IPS-15b (cell line): ENCODE measurements around the gene INO80E.

Experiments used
- H3K27me3 ChIP-seq: one replicate; pipeline ENCODE4 v1.6.1; 2013; ENCODE audit warnings: low read length; ENCODE audit not compliant: control insufficient read depth, insufficient read depth
- H3K36me3 ChIP-seq: one replicate; pipeline ENCODE4 v1.6.1; 2013; ENCODE audit warnings: low read length; ENCODE audit not compliant: control insufficient read depth, insufficient read depth
- H3K4me1 ChIP-seq: one replicate; pipeline ENCODE4 v1.6.1; 2013; ENCODE audit warnings: mild to moderate bottlenecking, low read length; ENCODE audit not compliant: control insufficient read depth, insufficient read depth
- H3K4me3 ChIP-seq: one replicate; pipeline ENCODE4 v1.5.1; 2013; ENCODE audit warnings: low read depth, low read length
- H3K9ac ChIP-seq: one replicate; pipeline ENCODE4 v1.6.1; 2013; ENCODE audit warnings: low read depth, mild to moderate bottlenecking, low read length
- H3K9me3 ChIP-seq: one replicate; pipeline ENCODE4 v1.6.1; 2013; ENCODE audit warnings: mild to moderate bottlenecking, low read length; ENCODE audit not compliant: control insufficient read depth, insufficient read depth

Gene INO80E

GRCh38 chr16:29963021-29963743 is 32.9 kb upstream of the INO80E start:
- H3K36me3 ChIP-seq = no peaks in the 10 kb centered on the region
- no peak overlapping the region for H3K4me3 ChIP-seq
- H3K4me1 ChIP-seq = peaks cover 4% of the 10 kb centered on the region
- no peak overlapping the region for H3K9ac ChIP-seq
- no peaks in the 10 kb centered on the region for H3K9me3 ChIP-seq
- H3K27me3 ChIP-seq = no peaks in the 10 kb centered on the region

DNA sequence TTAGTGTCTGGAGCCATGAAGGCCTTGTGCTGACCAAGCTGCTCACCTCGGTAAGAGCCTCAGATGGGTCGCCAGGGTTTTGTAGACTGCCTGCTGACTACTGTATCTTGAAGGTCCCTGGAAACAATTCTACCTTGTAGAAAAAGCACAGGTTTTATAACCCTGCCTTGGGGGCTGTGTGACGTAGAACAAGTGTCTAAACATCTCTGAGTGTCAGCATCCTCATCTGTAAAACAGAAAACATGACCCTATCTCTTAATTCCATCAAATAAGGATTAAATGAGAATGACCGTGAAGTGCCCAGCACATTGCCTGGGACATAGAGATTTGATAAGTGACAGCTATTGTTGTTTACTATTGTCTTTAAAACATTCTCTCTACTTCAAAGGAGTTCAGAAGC is 27.8 kb upstream of the INO80E start:
- no peak overlapping the region for H3K9ac ChIP-seq
- H3K4me3 ChIP-seq = no peak overlapping the region
- H3K36me3 ChIP-seq = peaks cover 4% of the 10 kb centered on the region
- H3K4me1 ChIP-seq = no peaks in the 10 kb centered on the region
- peaks cover 9% of the 10 kb centered on the region for H3K9me3 ChIP-seq
- H3K27me3 ChIP-seq = peaks cover 12% of the 10 kb centered on the region

DNA sequence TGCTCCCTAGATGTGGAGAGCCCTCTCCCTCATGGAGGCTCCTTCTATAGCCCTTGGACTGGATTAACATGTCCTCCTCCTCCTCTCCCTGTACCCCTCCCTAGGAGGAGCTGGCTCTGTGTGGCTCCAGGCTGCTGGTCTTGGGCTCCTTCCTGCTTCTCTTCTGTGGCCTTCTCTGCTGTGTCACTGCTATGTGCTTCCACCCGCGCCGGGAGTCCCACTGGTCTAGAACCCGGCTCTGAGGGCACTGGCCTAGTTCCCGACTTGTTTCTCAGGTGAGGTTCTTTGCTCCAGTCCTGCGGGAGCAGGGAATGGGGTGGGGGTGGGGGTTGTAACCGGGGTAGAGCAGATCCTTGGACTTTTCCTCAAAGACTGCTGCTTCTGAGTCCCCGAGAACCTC is 24.7 kb upstream of the INO80E start:
- H3K9ac ChIP-seq = no peak overlapping the region
- peaks cover 12% of the 10 kb centered on the region for H3K27me3 ChIP-seq
- peaks cover 4% of the 10 kb centered on the region for H3K36me3 ChIP-seq
- H3K4me1 ChIP-seq = peaks cover 12% of the 10 kb centered on the region
- peaks cover 10% of the 10 kb centered on the region for H3K9me3 ChIP-seq
- H3K4me3 ChIP-seq = no peak overlapping the region

- Histone ChIP-seq H3K36me3 (peaks cover 4% of the 10 kb centered on the region), H3K9ac (no peak overlapping the region), H3K4me1 (peaks cover 16% of the 10 kb centered on the region), H3K9me3 (peaks cover 10% of the 10 kb centered on the region), H3K27me3 (peaks cover 12% of the 10 kb centered on the region), H3K4me3 (no peak overlapping the region)
Observed at GRCh38 chr16:29972500-29972899, 23.5 kb upstream of the INO80E start.

GRCh38 chr16:29972992-29973383 is 23.1 kb upstream of the INO80E start:
- peaks cover 10% of the 10 kb centered on the region for H3K9me3 ChIP-seq
- peaks cover 8% of the 10 kb centered on the region for H3K36me3 ChIP-seq
- H3K4me1 ChIP-seq = peaks cover 16% of the 10 kb centered on the region
- no peak overlapping the region for H3K9ac ChIP-seq
- H3K4me3 ChIP-seq = no peak overlapping the region
- peaks cover 12% of the 10 kb centered on the region for H3K27me3 ChIP-seq

- Histone ChIP-seq H3K9ac (peak within 1 kb of the TSS; percentile 60), H3K9me3 (peaks cover 10% of the 10 kb centered on the region), H3K36me3 (peaks cover 14% of the 10 kb centered on the region), H3K27me3 (peaks cover 12% of the 10 kb centered on the region), H3K4me1 (peaks cover 16% of the 10 kb centered on the region), H3K4me3 (peak within 1 kb of the TSS; percentile 59)
Observed at GRCh38 chr16:29973384-29974246, 22.4 kb upstream of the INO80E start, which contains the start of gene TAOK2. TAOK2 (plus strand) TSS chr16:29973868; CDS start chr16:29977773, 3,905 bp downstream.

- Histone ChIP-seq H3K9me3 (peaks cover 10% of the 10 kb centered on the region), H3K36me3 (peaks cover 23% of the 10 kb centered on the region)
Observed at GRCh38 chr16:29974291-29975133, 21.5 kb upstream of the INO80E start.

DNA sequence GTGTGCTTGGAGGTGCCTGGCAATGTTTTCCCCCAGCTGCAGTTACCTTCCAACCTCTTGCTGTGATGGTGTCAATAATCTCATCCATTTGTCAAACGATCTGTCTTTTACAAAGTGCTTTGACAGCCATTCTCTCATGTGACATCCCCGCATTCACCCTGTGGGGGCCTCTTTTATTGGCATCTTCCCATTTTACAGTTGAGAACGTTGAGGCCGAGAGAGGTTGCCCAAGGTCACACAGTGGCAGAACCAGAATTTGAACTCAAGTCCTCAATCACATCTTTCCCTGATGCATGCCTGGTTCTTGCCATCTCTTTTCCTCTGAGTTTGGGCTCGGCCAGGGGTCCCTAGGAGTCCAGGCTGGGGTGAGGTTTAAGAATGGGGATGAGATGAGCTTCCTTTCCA is 20.9 kb upstream of the INO80E start:
- H3K9me3 ChIP-seq = peaks cover 10% of the 10 kb centered on the region
- H3K27me3 ChIP-seq = peaks cover 12% of the 10 kb centered on the region
- H3K4me1 ChIP-seq = peaks cover 16% of the 10 kb centered on the region
- peaks cover 29% of the 10 kb centered on the region for H3K36me3 ChIP-seq
- H3K4me3 ChIP-seq = peak overlapping the region; percentile 59
- H3K9ac ChIP-seq = peak overlapping the region; percentile 26

More at GRCh38 chr16:29974291-29975133, 21.5 kb upstream of the INO80E start:
- peak overlapping the region; percentile 60 for H3K9ac ChIP-seq
- H3K4me1 ChIP-seq = peaks cover 16% of the 10 kb centered on the region
- peak overlapping the region; percentile 59 for H3K4me3 ChIP-seq
- H3K27me3 ChIP-seq = peaks cover 12% of the 10 kb centered on the region

GRCh38 chr16:29975811-29976511 is 20.1 kb upstream of the INO80E start:
- Histone ChIP-seq H3K27me3 (peaks cover 12% of the 10 kb centered on the region), H3K4me3 (peak overlapping the region; percentile 59), H3K9ac (peak overlapping the region; percentile 47), H3K9me3 (peaks cover 10% of the 10 kb centered on the region), H3K4me1 (peaks cover 16% of the 10 kb centered on the region), H3K36me3 (peaks cover 32% of the 10 kb centered on the region)

GRCh38 chr16:29977063-29977825 is 18.8 kb upstream of the INO80E start:
- Histone ChIP-seq H3K4me1 (peaks cover 16% of the 10 kb centered on the region), H3K36me3 (peaks cover 36% of the 10 kb centered on the region), H3K9me3 (peaks cover 10% of the 10 kb centered on the region), H3K9ac (no peak overlapping the region), H3K4me3 (no peak overlapping the region), H3K27me3 (peaks cover 6% of the 10 kb centered on the region)
